Stimulated activated CD8-positive, alpha-beta memory T cell treated with anti-CD3 and anti-CD28 coated beads, Interleukin-7, amount 100 ng/mL, for 48 hours (primary cell): ENCODE results near the gene ARID3C.

Experiments used
- DNase-seq, 2 donors: peaks; one replicate each; pipeline ENCODE4 v3.0.0-alpha.2; 2020; ENCODE audit warnings: low read depth in 1 of 2; ENCODE audit errors: extremely low read depth in 1 of 2

Gene ARID3C, protein sequence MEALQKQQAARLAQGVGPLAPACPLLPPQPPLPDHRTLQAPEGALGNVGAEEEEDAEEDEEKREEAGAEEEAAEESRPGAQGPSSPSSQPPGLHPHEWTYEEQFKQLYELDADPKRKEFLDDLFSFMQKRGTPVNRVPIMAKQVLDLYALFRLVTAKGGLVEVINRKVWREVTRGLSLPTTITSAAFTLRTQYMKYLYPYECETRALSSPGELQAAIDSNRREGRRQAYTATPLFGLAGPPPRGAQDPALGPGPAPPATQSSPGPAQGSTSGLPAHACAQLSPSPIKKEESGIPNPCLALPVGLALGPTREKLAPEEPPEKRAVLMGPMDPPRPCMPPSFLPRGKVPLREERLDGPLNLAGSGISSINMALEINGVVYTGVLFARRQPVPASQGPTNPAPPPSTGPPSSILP

GRCh38 chr9:34628656-34629490 lies at the start of gene ARID3C:
TSS of gene ARID3C (minus strand) at chr9:34629066. CDS start at chr9:34628014, 1,052 bp downstream.
- DNase-seq, result no peak

GRCh38 chr9:34675869-34676268 lies 47.0 kb upstream of the ARID3C start:
- no peak for DNase-seq

- DNase-seq, result peak in 1 of 2 donors; percentile 56
Measured at GRCh38 chr9:34675048-34675714, 46.3 kb upstream of the ARID3C start.

- DNase-seq, result no peak
Measured at GRCh38 chr9:34674440-34674839, 45.6 kb upstream of the ARID3C start.

- DNase-seq, result no peak
Measured at GRCh38 chr9:34671307-34671706, 42.4 kb upstream of the ARID3C start.

- no peak for DNase-seq
Measured at GRCh38 chr9:34669809-34670562, 41.1 kb upstream of the ARID3C start.

DNA sequence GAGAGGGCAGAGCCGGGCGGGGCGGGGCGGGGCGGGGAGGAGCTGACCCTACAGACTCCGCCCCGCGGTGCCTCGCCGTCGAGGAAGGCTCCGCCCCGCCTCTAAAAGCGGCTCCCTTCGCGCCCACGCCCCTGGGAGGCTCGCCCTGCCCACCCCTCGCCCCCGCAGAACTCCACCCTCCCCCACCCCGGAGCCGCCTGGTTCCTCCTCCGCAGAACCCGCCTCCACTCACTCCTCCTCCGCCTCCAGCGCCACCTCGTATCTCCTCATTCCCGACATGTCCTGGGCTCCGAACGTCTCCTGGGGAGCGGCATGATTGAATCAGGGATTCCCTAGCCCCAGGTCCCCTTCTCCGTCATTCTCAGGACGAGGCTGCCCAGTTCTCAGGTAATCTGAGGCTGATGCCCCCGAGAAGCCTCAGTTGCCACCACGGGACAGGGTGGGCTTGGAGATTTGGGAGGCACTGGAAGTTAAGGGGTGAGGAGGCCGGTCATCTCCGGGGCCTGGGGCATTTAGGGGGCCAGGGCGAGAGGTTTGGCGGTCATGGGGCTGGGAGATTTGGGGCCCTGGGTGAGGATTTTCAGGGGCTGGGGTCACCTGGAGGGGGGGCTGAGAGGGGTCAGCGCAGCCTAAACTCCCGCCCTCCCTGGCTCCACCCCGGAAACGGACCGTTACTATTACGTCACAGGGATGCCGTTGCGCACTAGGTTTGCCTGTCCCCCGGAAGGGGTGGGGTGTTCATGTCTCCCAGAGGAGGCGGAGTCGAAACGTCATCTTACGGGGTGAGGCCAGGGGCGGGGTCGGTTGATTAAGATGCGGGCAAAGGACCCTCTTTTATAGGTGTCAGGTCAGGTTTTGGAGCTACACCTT lies 36.8 kb upstream of the ARID3C start:
- DNase-seq, result peak; percentile 57 to 84

DNA sequence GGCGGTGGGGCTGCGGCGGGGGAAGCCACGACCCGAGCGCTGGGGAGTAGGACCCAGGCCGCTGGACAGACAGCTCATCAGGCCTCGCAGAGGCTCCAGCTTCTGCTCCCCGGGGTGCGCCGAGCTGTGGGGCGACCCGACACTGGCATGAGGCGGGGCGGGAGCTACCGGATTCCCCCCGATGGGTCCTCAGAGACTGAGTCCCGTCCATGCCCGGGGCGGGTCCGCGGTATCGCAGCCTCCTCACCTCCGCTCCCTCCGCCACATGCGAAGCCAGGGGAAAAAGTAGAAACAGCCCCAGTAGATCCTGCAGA lies 36.2 kb upstream of the ARID3C start:
- DNase-seq, result no peak

- DNase-seq, result peak in 1 of 2 donors; percentile 63
Measured at GRCh38 chr9:34664281-34665066, 35.6 kb upstream of the ARID3C start.

GRCh38 chr9:34663303-34663605 lies 34.4 kb upstream of the ARID3C start:
- no peak for DNase-seq

GRCh38 chr9:34662526-34663302 lies 33.8 kb upstream of the ARID3C start, which contains the start of gene CCL27:
TSS of gene CCL27 (minus strand) at chr9:34662657. CDS start at chr9:34662633, 24 bp downstream.
- no peak for DNase-seq

DNA sequence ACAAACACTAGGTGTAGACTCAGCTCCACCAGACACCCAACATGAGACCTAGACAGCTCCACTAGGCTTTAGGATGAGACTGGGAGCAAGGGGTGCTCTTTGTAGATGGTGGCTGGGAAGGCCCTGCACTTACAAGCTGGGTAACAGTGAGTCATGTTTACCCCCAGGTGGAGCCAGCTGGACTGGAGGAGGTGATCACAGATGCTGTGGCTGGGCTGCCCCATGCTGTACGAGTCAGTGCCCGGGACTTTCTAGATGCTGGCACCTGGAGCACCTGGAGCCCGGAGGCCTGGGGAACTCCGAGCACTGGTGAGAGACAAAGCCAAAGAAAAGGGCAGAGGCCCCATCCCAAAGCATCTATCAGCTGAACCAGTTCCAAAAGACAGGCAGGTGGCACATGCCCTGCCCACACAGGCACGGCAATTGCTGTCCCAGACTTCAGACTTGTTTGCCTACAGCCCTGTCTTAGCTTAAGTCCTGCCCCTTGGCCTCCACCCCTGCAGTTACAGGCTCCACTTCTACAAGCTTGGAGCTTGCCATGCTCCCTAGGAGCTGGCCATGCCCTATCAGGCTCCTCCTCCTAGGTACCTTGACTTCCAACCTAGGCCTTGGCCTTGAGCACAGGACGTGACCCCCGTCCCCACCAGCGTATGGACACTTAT lies 30.9 kb upstream of the ARID3C start:
- no peak for DNase-seq

- DNase-seq, result no peak
Measured at GRCh38 chr9:34658461-34658860, 29.6 kb upstream of the ARID3C start.

DNA sequence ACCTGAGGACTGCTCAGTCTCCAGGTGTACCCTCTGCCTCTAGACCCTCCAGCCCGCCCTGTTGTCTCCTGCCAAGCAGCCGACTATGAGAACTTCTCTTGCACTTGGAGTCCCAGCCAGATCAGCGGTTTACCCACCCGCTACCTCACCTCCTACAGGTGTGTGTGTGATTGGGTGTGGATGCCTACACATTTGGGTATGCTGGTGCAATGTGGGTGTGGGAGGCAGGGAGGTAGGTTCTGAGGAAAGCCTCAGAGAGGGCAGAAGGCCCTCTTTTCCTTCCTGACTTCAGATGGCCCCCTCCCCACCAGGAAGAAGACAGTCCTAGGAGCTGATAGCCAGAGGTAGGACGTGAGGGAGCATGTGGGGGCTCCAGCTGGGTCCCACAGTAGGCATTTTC lies 28.1 kb upstream of the ARID3C start:
- DNase-seq, result no peak

- DNase-seq, result no peak
Measured at GRCh38 chr9:34655394-34655793, 26.5 kb upstream of the ARID3C start.

GRCh38 chr9:34654323-34655051 lies 25.6 kb upstream of the ARID3C start:
- DNase-seq, result no peak
